ENCODE results near the gene SRPK1.
A peak's percentile ranks its signal among the peaks of the same experiment; 100 is the strongest.
"Not testable (repeated sequence)": the region's sequence is repeated elsewhere in the genome, so short reads cannot be mapped to it uniquely, and the experiment has no call there.

Gene SRPK1

DNA sequence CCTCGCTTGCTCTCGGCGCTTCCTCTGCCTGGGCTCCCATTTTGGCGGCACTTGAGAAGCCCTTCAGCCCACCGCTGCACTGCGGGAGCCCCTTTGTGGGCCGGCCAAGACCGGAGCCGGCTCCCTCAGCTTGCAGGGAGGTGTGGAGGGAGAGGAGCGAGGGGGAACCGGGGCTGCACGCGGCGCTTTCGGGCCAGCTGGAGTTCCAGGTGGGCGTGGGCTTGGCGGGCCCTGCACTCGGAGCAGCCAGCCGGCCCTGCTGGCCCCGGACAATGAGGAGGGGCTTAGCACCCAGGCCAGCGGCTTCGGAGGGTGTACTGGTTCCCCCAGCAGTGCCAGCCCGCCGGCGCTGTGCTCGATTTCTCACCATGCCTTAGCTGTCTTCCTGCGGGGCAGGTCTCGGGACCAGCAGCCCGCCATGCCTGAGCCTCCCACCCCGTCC lies 10.2 kb upstream of the SRPK1 start:
- DNase-seq (ENCODE audit: low read depth), result no peak

DNA sequence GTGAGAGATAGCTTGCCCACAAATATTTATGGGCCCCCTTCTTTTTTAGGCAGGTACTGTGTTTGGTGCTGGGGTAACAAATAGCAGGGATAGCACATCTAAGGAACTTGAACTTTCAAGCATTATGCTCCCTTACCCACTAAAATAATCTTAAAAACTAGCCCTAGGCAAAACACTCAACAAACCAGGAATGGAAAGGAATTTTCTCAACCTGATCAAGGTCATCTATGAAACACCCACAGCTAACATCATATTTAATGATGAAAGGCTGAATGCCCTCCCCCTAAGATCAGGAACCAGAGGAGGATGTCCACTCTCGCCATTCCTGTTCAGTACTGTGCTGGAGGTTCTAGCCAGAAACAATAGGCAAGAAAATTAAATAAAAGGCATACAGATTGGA lies 8.7 kb upstream of the SRPK1 start:
- DNase-seq (ENCODE audit: low read depth), result no peak

DNA sequence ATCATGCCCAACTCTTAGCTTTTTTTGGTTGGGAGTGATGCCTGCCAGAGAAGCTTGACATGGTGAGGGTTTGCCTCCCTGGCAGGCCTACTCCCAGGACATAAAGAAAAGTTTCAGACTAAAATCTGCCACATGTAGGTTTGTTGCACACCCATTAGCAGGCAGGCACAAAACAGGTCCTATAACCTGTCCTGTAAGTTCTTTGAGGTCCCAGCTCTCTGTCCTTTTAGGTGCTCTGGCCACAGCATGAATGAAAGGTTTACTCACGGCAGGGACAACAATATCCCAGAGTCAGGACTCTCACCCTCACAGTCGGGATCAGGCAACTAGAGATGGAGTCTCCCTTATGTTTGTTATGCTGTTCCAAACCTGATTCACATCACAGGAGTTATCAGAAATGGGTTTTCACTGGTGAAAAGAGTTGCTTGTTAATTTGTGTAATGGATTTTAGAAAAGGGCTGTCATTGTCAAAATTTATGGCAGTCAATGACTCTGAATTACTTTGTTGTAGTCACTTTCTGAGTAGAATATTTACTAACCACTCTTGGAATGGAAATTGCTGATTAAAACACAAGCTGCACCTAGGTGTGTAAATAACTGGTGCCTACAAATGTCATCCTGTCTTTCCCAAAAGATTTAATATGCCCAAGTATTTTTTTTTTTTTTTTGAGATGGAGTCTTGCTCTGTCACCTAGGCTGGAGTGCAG lies 5.8 kb upstream of the SRPK1 start:
- no peak for DNase-seq (ENCODE audit: low read depth)

DNA sequence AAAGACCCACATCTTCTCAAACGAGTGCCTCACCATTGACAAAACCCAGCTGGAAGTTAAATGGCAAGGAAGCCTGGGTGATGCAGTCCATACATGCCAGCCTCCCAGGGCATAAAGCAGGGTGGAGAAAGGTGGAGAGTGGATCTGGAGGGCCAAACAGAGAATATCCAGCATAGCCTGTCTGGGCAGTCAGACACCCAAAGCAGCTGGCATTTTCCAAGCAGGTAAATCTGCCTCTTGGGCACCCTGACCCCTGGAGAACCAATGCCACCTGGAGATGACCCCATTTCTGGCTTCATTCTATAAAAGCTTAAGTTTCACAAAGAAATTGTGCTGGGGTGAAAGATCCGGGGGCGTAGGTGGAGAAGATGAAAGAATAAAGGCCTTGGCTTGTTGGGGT lies 5.1 kb upstream of the SRPK1 start:
- DNase-seq (ENCODE audit: low read depth), result no peak

DNA sequence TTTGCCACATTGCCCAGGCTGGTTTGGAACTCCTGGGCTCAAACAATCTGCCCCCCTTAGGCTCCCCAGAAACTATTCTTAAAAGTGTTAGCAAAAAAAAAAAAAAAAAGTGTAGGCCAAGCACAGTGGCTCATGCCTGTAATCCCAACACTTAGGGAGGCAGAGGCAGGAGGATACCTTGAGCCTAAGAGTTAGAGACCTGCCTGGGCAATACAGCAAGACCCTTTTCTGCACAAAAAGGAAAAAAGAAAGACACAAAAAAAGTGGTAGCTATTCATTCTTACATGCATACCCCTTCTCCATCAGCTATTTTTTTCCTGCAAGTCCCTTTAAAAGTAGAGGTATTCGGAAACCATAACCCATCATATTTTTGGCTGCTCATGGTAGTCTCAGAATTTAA lies 3.2 kb upstream of the SRPK1 start:
- no peak for DNase-seq (ENCODE audit: low read depth)

DNA sequence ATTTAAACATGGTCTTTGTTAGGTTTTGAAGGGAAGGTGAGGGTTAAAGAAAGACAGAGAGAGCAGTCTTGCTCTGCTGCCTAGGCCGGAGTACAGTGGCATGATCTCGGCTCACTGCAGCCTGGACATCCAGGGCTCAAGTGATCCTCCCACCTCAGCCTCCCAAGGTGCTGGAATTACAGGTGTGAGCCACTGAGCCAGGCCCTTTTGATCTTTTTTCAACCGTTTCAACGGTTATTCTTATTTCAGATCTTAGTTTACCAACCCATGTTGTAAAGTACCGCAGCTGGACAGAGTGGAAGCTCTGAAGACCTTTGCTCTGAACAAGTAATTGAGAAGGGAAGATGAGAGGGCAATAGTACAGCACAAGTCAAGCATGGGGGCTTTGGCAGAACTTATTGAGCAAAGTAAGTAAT lies 1.2 kb upstream of the SRPK1 start:
- no peak for DNase-seq (ENCODE audit: low read depth)

DNA sequence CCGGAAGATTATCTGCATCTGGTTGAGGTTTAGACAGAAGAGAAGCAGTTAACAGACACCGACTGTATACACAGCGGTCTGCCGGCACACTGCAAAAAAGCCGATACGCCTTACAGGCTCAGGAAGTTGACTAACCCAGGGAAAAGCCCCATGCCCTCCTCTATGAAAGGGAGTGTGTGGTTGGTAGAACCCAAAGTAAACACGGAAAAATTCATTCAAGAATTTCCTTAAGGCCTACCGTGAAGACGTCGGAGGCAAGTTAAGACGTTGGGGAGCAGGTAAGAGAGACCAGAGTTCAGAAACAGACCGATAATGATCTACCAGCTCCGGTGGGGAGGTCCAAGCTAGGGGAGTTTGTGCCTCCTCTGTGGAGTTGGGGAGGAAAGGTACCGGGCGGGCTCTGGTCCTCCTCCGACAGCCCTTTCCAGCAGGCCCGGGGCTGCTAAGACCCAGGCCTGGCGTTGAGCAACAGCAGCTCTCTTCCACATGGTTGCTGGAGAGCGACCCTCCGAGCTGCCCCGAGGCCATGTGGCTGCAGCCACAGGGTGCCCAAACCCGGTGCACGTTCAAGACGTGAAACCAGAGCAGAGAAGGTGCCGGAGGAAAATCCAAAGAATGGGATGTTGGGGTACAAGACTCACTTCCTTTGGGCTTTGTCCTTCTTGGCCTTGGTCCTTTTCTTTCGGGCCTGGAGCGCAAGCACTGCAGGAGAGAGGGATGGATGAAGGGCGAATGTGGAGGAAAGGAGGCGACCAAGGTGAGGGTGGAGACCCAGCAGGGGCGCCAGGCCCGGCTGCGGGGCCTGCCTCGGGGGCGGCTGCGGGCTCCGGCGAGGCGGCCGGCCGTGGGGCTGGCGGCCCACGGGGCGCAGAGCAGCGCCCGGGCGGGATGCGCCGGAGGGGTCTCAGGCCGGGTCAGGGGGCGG lies 809 bp downstream of the SRPK1 start:
- DNase-seq (ENCODE audit: low read depth), result peak; percentile 24

DNA sequence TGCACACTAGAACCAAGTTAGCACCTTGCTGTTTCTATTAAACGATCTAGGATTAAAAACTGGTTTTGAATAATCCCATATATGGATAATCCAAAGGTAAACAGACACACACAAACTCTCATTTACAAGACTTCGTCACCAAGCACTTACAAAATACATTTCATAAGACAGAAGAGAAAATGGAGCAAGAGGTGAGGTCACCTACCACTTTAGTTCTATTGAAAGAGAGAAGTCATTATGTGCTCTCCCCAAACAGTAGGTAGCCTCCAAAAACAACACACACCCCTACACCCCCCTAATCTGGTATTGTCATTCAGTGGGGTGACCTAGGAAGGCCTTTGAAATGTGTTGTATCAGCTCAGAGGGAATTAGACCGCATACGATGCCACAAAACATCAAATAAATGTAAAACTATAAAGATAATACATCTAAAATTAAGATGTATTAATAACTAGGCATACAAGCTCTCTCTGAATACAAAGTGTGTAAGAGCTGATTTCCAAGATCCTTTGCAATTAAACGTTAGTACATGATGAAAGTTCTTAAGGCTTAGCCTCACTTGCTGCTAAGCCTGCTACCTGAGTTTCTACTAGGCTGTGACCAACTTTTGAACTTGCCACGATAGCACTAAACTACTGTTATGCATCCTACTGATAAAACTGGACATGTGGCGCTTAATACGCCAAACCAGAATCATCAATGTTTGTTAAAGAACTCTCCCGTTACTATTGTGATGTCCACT lies 1.6 kb downstream of the SRPK1 start:
- no peak for DNase-seq (ENCODE audit: low read depth)

DNA sequence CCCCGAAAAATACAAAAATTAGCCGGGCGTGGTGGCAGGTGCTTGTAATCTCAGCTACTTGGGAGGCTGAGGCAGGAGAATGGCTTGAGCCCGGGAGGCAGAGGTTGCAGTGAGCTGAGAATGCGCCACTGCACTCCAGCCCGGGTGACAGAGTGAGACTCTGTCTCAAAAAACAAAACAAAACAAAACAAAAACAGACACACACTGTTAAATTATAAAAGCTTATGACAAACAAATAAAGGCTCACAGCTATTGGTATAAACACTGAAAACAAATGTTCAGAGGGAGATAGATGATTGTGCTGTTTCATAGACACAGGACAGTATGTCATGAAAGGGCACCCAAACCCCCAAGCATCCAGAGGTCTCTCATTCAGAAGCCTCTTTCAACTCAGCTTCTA lies 4.0 kb downstream of the SRPK1 start:
- DNase-seq (ENCODE audit: low read depth), result not testable (repeated sequence)

DNA sequence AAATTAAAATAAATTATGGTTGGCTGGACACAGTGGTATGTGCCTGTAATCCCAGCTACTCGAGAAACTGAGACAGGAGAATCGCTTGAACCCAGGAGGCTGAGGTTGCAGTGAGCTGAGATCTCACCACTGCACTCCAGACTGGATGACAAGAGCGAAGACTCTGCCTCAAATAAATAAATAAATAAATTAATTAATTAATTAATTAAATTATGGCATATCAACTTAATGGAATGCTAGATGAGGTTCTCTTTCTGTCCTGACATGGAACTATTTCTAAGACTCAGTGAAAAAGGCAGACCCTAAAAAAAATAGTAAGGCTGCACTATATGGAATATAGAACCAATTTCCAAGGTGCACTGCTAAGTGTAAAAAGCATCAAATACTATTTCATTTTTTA lies 4.8 kb downstream of the SRPK1 start:
- DNase-seq (ENCODE audit: low read depth), result no peak

DNA sequence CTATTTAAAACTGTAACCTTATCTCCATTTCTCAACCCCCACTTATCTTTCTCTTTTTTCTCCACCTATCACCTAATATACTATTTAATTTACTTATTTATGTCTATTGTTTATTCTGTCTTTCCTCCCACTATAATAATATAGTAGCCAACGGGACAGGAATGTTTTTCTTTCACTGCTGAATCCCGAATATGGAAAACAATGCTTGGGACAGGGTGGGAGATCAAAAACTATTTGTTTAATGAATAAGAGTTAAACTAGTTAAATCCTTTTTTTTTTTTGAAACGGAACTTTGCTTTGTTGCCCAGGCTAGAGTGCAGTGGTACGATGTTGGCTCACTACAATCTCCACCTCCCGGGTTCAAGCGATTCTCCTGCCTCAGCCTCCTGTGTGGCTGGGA lies 6.4 kb downstream of the SRPK1 start:
- no peak for DNase-seq (ENCODE audit: low read depth)

DNA sequence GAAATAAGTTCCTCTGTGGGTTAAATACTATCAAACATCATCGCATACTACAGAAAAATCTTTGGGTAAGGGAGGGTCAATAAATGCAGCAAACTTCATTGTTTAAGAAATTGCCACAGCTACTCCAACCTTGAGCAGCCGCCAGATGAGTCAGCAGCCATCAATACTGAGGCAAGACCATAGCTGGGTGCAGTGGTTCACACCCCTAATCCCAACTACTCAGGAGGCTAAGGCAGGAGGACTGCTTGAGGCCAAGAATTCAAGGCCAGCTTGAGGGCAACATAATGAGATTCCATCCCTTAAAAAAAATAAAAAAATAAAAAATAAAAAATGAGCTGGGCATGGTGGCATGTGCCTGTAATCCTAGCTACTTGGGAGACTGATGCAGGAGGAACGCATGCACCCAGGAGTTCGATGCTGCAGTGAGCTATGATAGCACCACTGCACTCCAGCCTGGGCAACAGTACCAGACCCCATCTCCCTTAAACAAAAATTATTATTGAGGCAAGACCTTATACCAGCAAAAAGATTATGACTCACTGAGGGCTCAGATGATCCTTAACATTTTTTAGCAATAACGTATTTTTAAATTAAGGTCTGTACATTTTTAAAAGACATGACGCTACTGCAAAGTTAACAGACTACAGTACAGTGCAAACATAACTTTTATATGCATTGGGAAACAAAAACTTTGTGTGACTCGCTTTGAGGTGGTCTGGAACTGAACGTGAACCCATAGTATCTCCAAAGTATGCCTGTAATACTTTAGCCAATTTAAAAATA lies 8.8 kb downstream of the SRPK1 start:
- no peak for DNase-seq (ENCODE audit: low read depth)

DNA sequence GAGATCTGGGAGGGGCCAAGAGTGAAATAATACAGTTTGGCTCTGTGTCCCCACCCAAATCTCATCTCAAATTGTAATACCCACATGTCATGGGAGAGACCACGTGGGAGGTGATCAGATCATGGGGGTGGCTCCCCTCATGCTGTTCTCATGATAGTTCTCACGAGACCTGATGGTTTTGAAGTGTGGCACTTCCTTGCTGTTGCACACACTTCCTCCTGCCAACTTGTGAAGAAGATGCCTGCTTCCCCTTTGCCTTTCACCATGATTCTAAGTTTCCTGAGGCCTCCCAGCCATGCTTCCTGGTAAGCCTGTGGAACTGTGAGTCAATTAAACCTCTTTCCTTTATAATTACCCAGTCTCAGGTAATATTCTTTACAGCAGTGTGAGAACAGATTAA lies 11.3 kb downstream of the SRPK1 start:
- not testable (repeated sequence) for DNase-seq (ENCODE audit: low read depth)

DNA sequence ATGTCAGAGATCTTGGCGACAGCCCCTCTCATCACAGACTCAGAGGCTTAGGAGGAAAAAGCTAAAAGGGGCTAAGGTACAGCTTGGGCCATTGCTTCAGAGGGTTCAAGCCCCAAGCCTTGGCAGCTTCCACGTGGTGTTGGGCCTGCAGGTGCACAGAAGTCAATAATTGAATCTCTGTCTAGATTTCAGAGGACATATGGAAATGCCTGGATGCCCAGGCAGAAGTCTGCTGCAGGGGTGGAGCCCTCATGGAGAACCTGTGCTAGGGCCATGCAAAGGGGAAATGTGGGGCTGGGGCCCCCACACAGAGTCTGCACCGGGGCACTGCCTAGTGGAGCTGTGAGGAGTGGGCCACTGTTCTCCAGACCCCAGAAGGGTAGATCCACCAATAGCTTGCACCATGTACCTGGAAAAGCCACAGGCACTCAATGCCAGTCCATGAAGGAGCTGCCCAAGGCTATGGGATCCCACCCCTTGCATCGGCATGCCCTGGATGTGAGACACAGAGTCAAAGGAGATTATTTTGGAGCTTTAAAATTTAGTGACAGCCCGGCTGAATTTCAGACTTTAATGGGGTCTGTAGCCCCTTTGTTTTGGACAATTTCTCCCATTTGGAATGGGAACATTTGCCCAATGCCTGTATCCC lies 12.0 kb downstream of the SRPK1 start:
- not testable (repeated sequence) for DNase-seq (ENCODE audit: low read depth)

DNA sequence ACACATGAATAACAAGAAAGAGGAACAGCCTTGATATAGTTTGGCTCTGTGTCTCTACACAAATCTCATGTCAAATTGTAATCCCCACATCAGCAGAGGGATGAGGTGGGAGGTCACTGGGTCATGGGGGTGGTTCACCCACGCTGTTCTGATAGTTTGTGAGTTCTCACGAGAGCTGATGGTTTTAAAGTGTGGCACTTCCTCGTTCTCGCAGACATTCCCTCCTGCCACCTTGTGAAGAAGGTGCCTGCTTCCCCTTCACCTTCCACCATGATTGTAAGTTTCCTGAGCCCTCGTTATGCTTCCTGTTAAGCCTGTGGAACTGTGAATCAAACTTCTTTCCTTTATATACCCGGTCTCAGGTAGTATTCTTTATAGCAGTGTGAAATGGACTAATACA lies 13.1 kb downstream of the SRPK1 start:
- DNase-seq (ENCODE audit: low read depth), result no peak

DNA sequence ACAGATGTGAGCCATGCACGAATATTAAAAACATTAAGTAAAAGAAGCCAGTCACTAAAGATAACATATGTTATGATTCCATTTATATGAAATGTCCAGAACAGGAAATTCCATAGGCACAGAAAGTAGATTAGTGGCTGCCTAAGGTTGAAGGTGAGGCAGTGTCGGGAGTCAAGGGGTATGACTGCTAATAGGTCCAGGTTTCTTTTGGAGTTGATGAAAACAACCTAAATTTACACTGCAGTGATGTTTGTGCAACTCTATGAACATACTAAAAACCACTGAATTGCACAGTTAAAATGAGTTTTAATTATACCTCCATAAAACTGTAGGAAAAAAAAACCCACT lies 14.4 kb downstream of the SRPK1 start:
- DNase-seq (ENCODE audit: low read depth), result no peak

DNA sequence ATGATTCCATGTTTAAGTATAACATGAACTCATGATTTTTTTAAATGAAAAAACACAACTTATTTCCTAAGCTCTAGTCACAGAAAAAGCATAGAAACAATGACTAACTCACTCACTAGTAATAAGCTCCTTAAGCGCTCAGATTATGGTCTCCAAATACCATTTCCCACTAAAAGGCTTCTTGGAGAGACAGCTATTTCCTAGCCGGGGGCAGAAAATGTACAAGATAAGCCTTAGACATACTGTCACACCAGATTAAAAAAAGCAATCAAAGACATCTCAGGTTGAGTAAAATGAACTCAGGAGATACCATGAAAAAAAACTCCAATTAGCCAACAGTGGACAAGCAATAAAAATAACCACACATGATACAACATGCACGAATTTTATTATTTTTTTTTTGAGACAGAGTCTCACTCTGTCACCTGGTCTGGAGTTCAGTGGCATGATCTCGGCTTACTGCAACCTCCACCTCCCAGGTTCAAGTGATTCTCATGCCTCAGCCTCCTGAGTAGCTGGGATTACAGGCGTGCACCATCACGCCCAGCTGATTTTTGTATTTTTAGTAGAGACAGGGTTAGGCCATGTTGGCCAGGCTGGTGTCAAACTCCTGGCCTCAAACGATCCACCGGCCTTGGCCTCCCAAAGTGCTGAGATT lies 14.9 kb downstream of the SRPK1 start:
- DNase-seq (ENCODE audit: low read depth), result no peak

DNA sequence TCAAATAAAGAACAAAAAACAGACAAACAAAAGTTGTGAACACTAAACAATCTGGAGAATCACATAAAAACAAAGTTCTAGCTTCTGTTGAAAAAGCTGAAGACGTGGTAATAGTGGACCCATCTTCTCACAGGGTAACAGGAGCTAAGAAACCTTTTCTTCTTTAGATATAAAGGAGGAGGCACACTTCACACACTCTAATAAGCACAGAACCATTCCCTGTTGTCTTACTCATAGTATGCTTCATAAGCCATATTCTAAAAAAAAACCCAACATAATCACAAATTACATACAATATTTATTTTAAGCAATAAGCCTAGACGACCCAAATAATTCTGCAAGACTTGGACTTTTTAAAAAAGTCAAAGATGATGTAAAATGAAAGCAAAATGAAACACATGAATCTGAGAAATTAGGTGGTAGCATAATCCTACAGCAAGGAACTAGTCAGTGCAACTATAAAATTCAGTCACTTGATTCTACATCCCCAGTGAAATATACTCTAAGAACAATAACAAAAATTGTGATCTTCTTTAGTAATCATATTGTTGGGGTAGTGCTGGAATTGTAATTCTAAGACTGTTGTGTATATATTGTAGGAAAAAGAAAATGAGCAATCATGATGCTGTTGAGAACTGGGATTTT lies 15.6 kb downstream of the SRPK1 start:
- no peak for DNase-seq (ENCODE audit: low read depth)

DNA sequence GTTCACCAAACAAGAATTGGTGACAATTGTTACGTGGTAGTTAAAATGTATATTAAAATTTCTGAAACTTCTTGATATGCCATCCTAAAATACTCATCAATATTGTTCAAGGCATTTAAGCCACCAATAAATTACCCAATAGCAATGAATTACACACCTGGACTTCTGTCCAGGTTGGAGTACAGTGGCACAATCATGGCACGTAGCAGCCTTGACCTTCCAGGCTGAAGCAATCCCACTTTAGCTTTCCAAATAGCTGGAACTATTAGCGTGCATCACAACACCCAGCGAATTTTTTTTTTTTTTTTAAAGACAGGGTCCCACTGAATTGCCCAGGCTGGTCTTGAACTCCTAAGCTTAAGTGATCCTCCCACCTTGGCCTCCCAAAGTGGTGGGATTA lies 17.2 kb downstream of the SRPK1 start:
- no peak for DNase-seq (ENCODE audit: low read depth)

DNA sequence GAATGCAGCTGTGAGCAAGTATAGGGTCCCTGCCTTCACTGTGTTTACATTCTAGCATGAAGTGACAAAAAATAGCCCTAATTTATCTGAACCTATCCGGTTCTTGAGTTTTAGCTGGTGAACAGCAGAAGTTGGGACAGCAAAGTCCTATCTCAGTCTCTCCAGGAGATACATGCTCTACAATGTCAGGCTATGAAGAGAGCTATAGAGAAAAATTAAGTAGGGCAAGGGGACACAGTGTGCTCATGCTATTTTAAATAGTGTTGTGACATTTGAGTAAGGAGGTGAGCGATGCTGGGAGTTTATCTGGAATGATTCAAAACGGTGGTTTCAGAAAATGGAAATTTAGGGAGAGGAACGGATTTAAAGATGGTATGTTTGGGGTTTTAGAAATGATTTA lies 20.4 kb downstream of the SRPK1 start:
- DNase-seq (ENCODE audit: low read depth), result no peak

Measured in fibroblast of the conjunctiva (primary cell).